Measurements from ENCODE around the gene FSIP1.

FSIP1 gene

DNA sequence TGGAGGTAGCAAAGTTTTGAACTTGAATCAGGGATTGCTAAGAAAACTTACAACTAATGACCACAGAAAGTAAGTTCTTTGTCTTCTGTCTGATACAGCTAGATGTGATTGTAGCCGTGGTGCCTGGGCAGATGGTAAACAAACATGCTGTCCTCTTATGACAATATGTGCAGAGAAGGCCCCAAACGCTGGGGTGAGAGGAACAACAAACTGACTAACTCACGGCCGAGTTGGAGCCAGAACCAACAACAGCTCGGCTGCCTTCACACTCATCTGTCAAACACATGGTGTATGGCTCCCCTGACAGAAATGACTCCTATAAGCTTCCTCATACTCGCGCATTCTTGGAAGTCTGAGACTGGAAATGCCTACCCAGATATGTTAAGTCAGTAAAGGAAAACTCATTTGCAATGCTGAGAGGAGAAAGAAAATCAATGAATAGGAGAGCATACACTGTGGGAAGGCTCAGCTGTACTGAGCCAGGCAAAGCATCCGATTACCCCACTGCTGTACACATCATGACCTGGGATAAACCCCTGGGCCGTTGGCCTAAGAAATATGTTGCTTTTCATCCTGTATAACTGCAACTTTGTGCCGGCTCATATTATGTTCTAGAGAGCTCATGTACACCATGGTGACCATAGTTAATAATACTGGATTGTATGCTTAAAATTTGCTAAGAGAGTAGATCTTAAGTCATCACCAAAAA lies 196.1 kb downstream of the FSIP1 start:
- H4K20me1 ChIP-seq (ENCODE audit: insufficient read depth, low read length) = no peaks in the 10 kb centered on the region
- H3K4me1 ChIP-seq (ENCODE audit: insufficient read depth, low read length, severe bottlenecking) = no peaks in the 10 kb centered on the region
- no peak overlapping the region for H3K9ac ChIP-seq (ENCODE audit: low read length)
- H3K79me2 ChIP-seq (ENCODE audit: insufficient read depth, low read length) = no peaks in the 10 kb centered on the region
- H3K36me3 ChIP-seq (ENCODE audit: insufficient read depth, low read length) = no peaks in the 10 kb centered on the region
- H3K27ac ChIP-seq (ENCODE audit: low read depth, low read length, poor library complexity, severe bottlenecking) = no peak overlapping the region
- no peak overlapping the region for H3K4me3 ChIP-seq (ENCODE audit: low read depth, low read length, poor library complexity, severe bottlenecking)
- H2AFZ ChIP-seq (ENCODE audit: low read length) = no peak overlapping the region
- TF ChIP-seq EZH2 (IDR thresholded peaks at IDR 0.05; ENCODE audit: borderline replicate concordance, low read length) = no peak
- TF ChIP-seq, protein P1, sequence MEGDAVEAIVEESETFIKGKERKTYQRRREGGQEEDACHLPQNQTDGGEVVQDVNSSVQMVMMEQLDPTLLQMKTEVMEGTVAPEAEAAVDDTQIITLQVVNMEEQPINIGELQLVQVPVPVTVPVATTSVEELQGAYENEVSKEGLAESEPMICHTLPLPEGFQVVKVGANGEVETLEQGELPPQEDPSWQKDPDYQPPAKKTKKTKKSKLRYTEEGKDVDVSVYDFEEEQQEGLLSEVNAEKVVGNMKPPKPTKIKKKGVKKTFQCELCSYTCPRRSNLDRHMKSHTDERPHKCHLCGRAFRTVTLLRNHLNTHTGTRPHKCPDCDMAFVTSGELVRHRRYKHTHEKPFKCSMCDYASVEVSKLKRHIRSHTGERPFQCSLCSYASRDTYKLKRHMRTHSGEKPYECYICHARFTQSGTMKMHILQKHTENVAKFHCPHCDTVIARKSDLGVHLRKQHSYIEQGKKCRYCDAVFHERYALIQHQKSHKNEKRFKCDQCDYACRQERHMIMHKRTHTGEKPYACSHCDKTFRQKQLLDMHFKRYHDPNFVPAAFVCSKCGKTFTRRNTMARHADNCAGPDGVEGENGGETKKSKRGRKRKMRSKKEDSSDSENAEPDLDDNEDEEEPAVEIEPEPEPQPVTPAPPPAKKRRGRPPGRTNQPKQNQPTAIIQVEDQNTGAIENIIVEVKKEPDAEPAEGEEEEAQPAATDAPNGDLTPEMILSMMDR (IDR thresholded peaks at IDR 0.05; ENCODE audit: low read length) = no peak
- H3K4me2 ChIP-seq (ENCODE audit: low read length) = no peak overlapping the region
- no peaks in the 10 kb centered on the region for H3F3A ChIP-seq (ENCODE audit: insufficient read depth, low read length)
- no peaks in the 10 kb centered on the region for H3K9me2 ChIP-seq (ENCODE audit: low read depth, low read length)
- H3K9me3 ChIP-seq (ENCODE audit: low read length) = no peaks in the 10 kb centered on the region
- H3K27me3 ChIP-seq (ENCODE audit: insufficient read depth, low read length) = no peaks in the 10 kb centered on the region

DNA sequence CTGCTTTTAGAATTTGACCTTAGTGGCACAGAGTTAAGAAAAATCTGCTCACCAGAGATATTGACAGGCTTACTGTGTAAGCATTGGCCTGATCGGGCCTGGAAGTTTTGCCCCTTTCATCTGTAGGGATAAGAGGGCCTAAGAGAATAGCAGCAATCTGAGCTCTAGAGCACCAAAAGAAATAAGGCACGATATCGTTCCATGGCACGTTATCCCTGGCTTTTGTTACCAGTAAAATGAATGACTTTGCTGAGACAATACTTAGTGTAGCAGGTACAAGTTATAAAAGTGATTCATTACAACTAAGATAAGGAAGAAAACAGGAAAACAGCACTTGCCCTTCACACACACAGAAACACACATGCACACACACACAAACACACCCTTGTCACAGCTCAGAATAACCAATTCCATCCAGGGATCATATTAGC lies 196.8 kb downstream of the FSIP1 start:
- Histone ChIP-seq H4K20me1 (ENCODE audit: insufficient read depth, low read length) (no peaks in the 10 kb centered on the region), H3K9me2 (ENCODE audit: low read depth, low read length) (no peaks in the 10 kb centered on the region), H3K79me2 (ENCODE audit: insufficient read depth, low read length) (no peaks in the 10 kb centered on the region), H3K27ac (ENCODE audit: low read depth, low read length, poor library complexity, severe bottlenecking) (no peak overlapping the region), H2AFZ (ENCODE audit: low read length) (no peak overlapping the region), H3K27me3 (ENCODE audit: insufficient read depth, low read length) (no peaks in the 10 kb centered on the region), H3F3A (ENCODE audit: insufficient read depth, low read length) (no peaks in the 10 kb centered on the region), H3K36me3 (ENCODE audit: insufficient read depth, low read length) (no peaks in the 10 kb centered on the region), H3K4me1 (ENCODE audit: insufficient read depth, low read length, severe bottlenecking) (no peaks in the 10 kb centered on the region), H3K9ac (ENCODE audit: low read length) (no peak overlapping the region), H3K4me3 (ENCODE audit: low read depth, low read length, poor library complexity, severe bottlenecking) (no peak overlapping the region), H3K9me3 (ENCODE audit: low read length) (no peaks in the 10 kb centered on the region), H3K4me2 (ENCODE audit: low read length) (no peak overlapping the region)
- TF ChIP-seq EZH2 (IDR thresholded peaks at IDR 0.05; ENCODE audit: borderline replicate concordance, low read length) = no peak
- TF ChIP-seq, protein P1 (IDR thresholded peaks at IDR 0.05; ENCODE audit: low read length) = no peak

DNA sequence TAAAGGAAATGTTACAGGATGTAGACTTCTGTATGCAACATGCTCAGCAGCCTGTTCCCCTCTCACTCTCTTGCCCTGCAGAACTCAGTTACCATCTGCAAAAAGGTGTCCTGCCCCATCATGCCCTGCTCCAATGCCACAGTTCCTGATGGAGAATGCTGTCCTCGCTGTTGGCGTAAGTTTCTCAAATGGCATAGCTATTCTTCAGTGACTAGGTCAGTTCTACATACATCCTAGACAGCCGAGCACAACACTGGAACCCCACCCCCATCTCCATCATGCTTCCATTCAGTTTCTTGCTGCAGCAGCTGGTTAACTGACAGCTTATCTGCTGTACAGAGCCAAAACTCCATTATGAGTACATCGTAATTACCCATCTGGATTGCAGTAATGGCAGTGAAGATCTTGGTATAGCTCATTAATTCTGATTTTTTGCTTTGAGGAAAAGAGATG lies 197.2 kb downstream of the FSIP1 start:
- no peaks in the 10 kb centered on the region for H3K79me2 ChIP-seq (ENCODE audit: insufficient read depth, low read length)
- TF ChIP-seq, protein P1 (IDR thresholded peaks at IDR 0.05; ENCODE audit: low read length) = no peak
- TF ChIP-seq EZH2 (IDR thresholded peaks at IDR 0.05; ENCODE audit: borderline replicate concordance, low read length) = no peak
- no peak overlapping the region for H3K4me2 ChIP-seq (ENCODE audit: low read length)
- H2AFZ ChIP-seq (ENCODE audit: low read length) = no peak overlapping the region
- H3K9me3 ChIP-seq (ENCODE audit: low read length) = no peaks in the 10 kb centered on the region
- no peak overlapping the region for H3K9ac ChIP-seq (ENCODE audit: low read length)
- no peaks in the 10 kb centered on the region for H3F3A ChIP-seq (ENCODE audit: insufficient read depth, low read length)
- H3K4me3 ChIP-seq (ENCODE audit: low read depth, low read length, poor library complexity, severe bottlenecking) = no peak overlapping the region
- no peaks in the 10 kb centered on the region for H4K20me1 ChIP-seq (ENCODE audit: insufficient read depth, low read length)
- H3K4me1 ChIP-seq (ENCODE audit: insufficient read depth, low read length, severe bottlenecking) = no peaks in the 10 kb centered on the region
- no peak overlapping the region for H3K27ac ChIP-seq (ENCODE audit: low read depth, low read length, poor library complexity, severe bottlenecking)
- H3K27me3 ChIP-seq (ENCODE audit: insufficient read depth, low read length) = no peaks in the 10 kb centered on the region
- H3K9me2 ChIP-seq (ENCODE audit: low read depth, low read length) = no peaks in the 10 kb centered on the region
- H3K36me3 ChIP-seq (ENCODE audit: insufficient read depth, low read length) = no peaks in the 10 kb centered on the region
